HepG2 (cell line): ENCODE measurements around the gene FOCAD. TPM values are rescaled to one million over a fixed set of nuclear protein-coding genes. Genes with fewer than 3 reads are reported as not detected.

ENCODE experiments used
- AHDC1 ChIP-seq: sonication (generic); formaldehyde crosslinking; IDR thresholded peaks from 2 replicates; pipeline ENCODE4 v1.5.1; 2020; ENCODE audit warnings: mild to moderate bottlenecking, missing genetic modification reagents, borderline replicate concordance
- ATF4 ChIP-seq, 2 experiments: fragments of 450-650 bp in 1 of 2; sonication (generic) in 1 of 2; formaldehyde crosslinking; IDR thresholded peaks; 2 replicates each; pipeline versions ENCODE4 v1.5.0 to v1.8.0; 2020 to 2022; ENCODE audit warnings: mild to moderate bottlenecking in 1 of 2, missing genetic modification reagents in 1 of 2
- CBX2 ChIP-seq, 2 experiments: fragments of 200-600 bp in 1 of 2; sonication (generic); formaldehyde crosslinking in 1 of 2; IDR thresholded peaks; 2 replicates each; pipeline versions ENCODE4 v1.7.0 to v1.8.1; 2018 to 2022; ENCODE audit warnings: low read depth in 2 of 2, low read length in 1 of 2, mild to moderate bottlenecking in 1 of 2, missing genetic modification reagents in 1 of 2
- FOXJ3 ChIP-seq: sonication (generic); formaldehyde crosslinking; IDR thresholded peaks from 2 replicates; pipeline ENCODE4 v1.4.0; 2020; ENCODE audit warnings: missing genetic modification reagents, mild to moderate bottlenecking, borderline replicate concordance
- FOXM1 ChIP-seq: sonication (generic); formaldehyde crosslinking; IDR thresholded peaks from 2 replicates; pipeline ENCODE4 v1.5.0; 2020; ENCODE audit warnings: missing genetic modification reagents
- HDAC1 ChIP-seq: sonication (generic); formaldehyde crosslinking; IDR thresholded peaks from 2 replicates; pipeline ENCODE4 v1.5.1; 2020; ENCODE audit warnings: mild to moderate bottlenecking, missing genetic modification reagents
- HDAC6 ChIP-seq: fragments of 200-600 bp; sonication (generic); IDR thresholded peaks from 2 replicates; pipeline ENCODE4 v1.7.0; 2017; ENCODE audit warnings: mild to moderate bottlenecking, antibody characterized with exemption, low read length, low read depth
- KLF16 ChIP-seq, 2 experiments: sonication (generic) in 1 of 2; formaldehyde crosslinking in 1 of 2; IDR thresholded peaks; 2 replicates each; pipeline versions ENCODE4 v1.6.1 to v1.8.0; 2016 to 2023; ENCODE audit warnings: missing genetic modification reagents in 2 of 2, missing compliant biosample characterization in 1 of 2
- MED13 ChIP-seq: sonication (generic); formaldehyde crosslinking; IDR thresholded peaks from 2 replicates; pipeline ENCODE4 v1.5.0; 2020; ENCODE audit warnings: missing genetic modification reagents
- NRL ChIP-seq: sonication (generic); formaldehyde crosslinking; IDR thresholded peaks from 2 replicates; pipeline ENCODE4 v1.5.0; 2020; ENCODE audit warnings: missing genetic modification reagents, mild to moderate bottlenecking, moderate library complexity, borderline replicate concordance
- PHF21A ChIP-seq: sonication (generic); formaldehyde crosslinking; IDR thresholded peaks from 2 replicates; pipeline ENCODE4 v1.5.0; 2020; ENCODE audit warnings: mild to moderate bottlenecking, missing genetic modification reagents
- PRPF4 ChIP-seq: fragments of 200-400 bp; formaldehyde crosslinking; IDR thresholded peaks from 2 replicates; pipeline ENCODE4 v1.6.1; 2016; ENCODE audit warnings: low read length, low read depth; ENCODE audit not compliant: poor library complexity, severe bottlenecking
- RFXAP ChIP-seq: sonication (generic); formaldehyde crosslinking; IDR thresholded peaks from 2 replicates; pipeline ENCODE4 v1.4.0; 2020; ENCODE audit warnings: missing genetic modification reagents, borderline replicate concordance
- RNF219 ChIP-seq: sonication (generic); formaldehyde crosslinking; IDR thresholded peaks from 2 replicates; pipeline ENCODE4 v1.5.0; 2020; ENCODE audit warnings: mild to moderate bottlenecking, missing genetic modification reagents
- ZNF331 ChIP-seq: sonication (generic); formaldehyde crosslinking; IDR thresholded peaks from 2 replicates; pipeline ENCODE4 v1.4.0; 2020; ENCODE audit warnings: missing genetic modification reagents
- ZNF333 ChIP-seq: sonication (generic); formaldehyde crosslinking; IDR thresholded peaks from 2 replicates; pipeline ENCODE4 v1.4.0; 2020; ENCODE audit warnings: mild to moderate bottlenecking, missing genetic modification reagents, borderline replicate concordance
- ZSCAN21 ChIP-seq: sonication (generic); formaldehyde crosslinking; IDR thresholded peaks from 2 replicates; pipeline ENCODE4 v1.8.0; 2022; ENCODE audit warnings: mild to moderate bottlenecking, missing genetic modification reagents, moderate library complexity, borderline replicate concordance
- polyA plus RNA-seq, 8 experiments: library from polyadenylated mRNA; depleted of rRNA in 3 of 8; stranded (reverse) in 7 of 8; unstranded in 1 of 8; fragments of >200 nt; fragmentation: Illumina TruSeq in 4 of 8; extraction: Trizol in 4 of 8; gene quantifications; 2 replicates each; pipeline versions ENCODE4 v1.2.1 to v1.2.3, GENCODE V29; 2011 to 2016; ENCODE audit warnings: low read depth in 4 of 8, missing spikeins in 1 of 8, mixed read lengths in 1 of 8; ENCODE audit not compliant: insufficient read depth in 1 of 8
- total RNA-seq, 5 experiments: library from RNA; depleted of rRNA; stranded (reverse); fragments of >200 nt; fragmentation: Illumina TruSeq; extraction: Trizol; gene quantifications; 2 replicates each; pipeline ENCODE4 v1.2.3, GENCODE V29; 2016; ENCODE audit warnings: low read depth in 1 of 5
- TF ChIP-seq, protein P1 (sequence below): IDR thresholded peaks from 2 replicates; pipeline ENCODE4 v1.6.1; 2016; ENCODE audit warnings: control low read depth

The FOCAD gene
- total and polyA plus RNA-seq, 2 of the 13 experiments (the other 11 are each of a cell fraction or from before 2014, with no cell fraction given), result 18.0 to 31.1 TPM

DNA sequence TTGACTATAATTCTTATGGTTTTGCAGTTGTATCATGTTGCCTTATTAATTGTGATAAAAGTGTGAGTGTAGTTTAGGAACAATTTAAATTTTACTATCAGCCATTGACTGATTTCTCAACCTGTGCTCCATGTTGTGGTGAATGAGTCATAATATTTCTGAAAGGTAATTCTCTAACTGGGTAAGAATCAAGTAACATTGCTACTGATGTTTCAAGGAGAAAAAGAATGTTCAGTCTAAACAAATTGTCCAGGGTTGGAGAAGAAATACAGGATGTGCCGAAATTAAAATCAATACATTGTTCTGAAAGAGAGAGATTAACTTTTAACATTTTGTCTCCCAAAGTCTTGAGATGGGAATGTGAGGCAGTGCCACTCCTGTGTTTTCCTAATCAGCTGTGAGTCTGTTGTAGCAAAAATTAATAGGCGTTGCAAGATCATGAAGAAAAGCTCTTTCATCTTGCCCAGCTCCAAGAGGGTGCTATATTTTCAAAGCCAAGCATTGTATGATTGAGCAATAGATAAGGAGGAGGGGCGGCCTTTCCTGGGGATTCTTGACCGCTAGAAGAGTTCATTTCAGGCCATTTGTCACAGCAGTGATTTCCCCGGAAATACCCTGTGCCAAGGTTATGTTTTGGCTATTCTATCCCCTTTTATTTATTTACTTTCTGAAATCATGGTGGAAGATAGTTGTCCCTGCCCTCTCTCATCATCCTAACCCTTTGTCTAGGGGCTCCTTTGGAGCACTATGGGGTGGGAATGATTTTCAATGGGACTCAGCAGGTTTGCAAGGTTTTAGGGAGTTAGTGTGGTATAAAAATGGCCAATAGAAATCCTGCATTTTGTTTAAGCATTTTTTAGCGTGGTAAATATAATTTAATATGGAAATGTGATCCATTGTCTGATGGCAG is 151.6 kb downstream of the FOCAD start (continued):
- peak in 1 of 2 experiments; percentile 31; a peak in 1 of 4 replicates for TF ChIP-seq ATF4 (CRISPR knock-in tag; IDR thresholded peaks at IDR 0.05)
- TF ChIP-seq ZSCAN21, result no peak
- no peak for TF ChIP-seq ZNF331
- TF ChIP-seq HDAC1 (CRISPR knock-in tag), result peak; percentile 66
- TF ChIP-seq MED13 (CRISPR knock-in tag), result no peak
- 0 out of 2 replicates have a peak, but pooled peaks have one; percentile 63 for TF ChIP-seq FOXJ3 (CRISPR knock-in tag)
- TF ChIP-seq ZNF333 (CRISPR knock-in tag), result no peak
- TF ChIP-seq, protein P1, sequence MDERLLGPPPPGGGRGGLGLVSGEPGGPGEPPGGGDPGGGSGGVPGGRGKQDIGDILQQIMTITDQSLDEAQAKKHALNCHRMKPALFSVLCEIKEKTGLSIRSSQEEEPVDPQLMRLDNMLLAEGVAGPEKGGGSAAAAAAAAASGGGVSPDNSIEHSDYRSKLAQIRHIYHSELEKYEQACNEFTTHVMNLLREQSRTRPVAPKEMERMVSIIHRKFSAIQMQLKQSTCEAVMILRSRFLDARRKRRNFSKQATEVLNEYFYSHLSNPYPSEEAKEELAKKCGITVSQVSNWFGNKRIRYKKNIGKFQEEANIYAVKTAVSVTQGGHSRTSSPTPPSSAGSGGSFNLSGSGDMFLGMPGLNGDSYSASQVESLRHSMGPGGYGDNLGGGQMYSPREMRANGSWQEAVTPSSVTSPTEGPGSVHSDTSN (CRISPR knock-in tag), result no peak
- no peak for TF ChIP-seq NRL (CRISPR knock-in tag)
- no peak for TF ChIP-seq CBX2 (IDR thresholded peaks at IDR 0.05; ENCODE audit: low read depth, low read length)
- TF ChIP-seq CBX2 (CRISPR knock-in tag; IDR thresholded peaks at IDR 0.05; ENCODE audit: low read depth), result no peak
- TF ChIP-seq HDAC6, result no peak
- TF ChIP-seq PRPF4, result no peak
- no peak; a peak in 1 of 4 replicates for TF ChIP-seq KLF16 (CRISPR knock-in tag; IDR thresholded peaks at IDR 0.05)
- TF ChIP-seq FOXM1 (CRISPR knock-in tag), result no peak
- TF ChIP-seq PHF21A (CRISPR knock-in tag), result peak; percentile 92
- TF ChIP-seq AHDC1, result peak; percentile 73; the same call in 1 of the 2 replicates
- TF ChIP-seq RNF219, result no peak
- no peak for TF ChIP-seq RFXAP (CRISPR knock-in tag)
